T-cell (primary cell): ENCODE data around the gene SNRPD3. TPM values are rescaled to one million over a fixed set of nuclear protein-coding genes. Genes with fewer than 3 reads are reported as not detected.
A peak's percentile ranks its signal among the peaks of the same experiment; 100 is the strongest.
"Not testable (repeated sequence)": the region's sequence is repeated elsewhere in the genome, so short reads cannot be mapped to it uniquely, and the experiment has no call there.

ENCODE experiments used
- ATAC-seq, 4 experiments: fragments of 200-7000 bp in 3 of 4; fragments of 150-1000 bp in 1 of 4; cut with Tn5 transposase; replicated peaks in 1 of 4; 1 replicate in 3 of 4; 2 replicates in 1 of 4; pipeline ENCODE4 v1.10.0; 2021; ENCODE audit warnings: moderate library complexity in 3 of 4, mild to moderate bottlenecking in 2 of 4, moderate number of reproducible peaks in 1 of 4
- CTCF ChIA-PET, 2 donors: fragments of 300-600 bp; sonication (Branson Sonifier 250); formaldehyde crosslinking; loops; one replicate each; lab custom pipeline; 2022; ENCODE audit warnings: antibody characterized with exemption in 2 of 2; lab: Charles Lee
- POLR2A ChIA-PET, 2 donors: fragments of 300-600 bp; sonication (Branson Sonifier 250); formaldehyde crosslinking; loops; one replicate each; lab custom pipeline; 2022; ENCODE audit warnings: antibody characterized with exemption in 2 of 2; lab: Charles Lee
- DNase-seq, 35 experiments: peaks; one replicate each; pipeline versions ENCODE4 v3.0.0 to v3.0.0-alpha.2; 2013 to 2023
- H3K27ac ChIP-seq: one replicate; pipeline ENCODE4 v1.5.1; 2013; ENCODE audit warnings: low read length
- H3K27me3 ChIP-seq, 2 experiments: replicated peaks in 1 of 2; 1 replicate in 1 of 2; 2 replicates in 1 of 2; pipeline versions ENCODE4 v1.6.1 to v1.7.0; 2013; ENCODE audit warnings: low read length in 1 of 2, mixed read lengths in 1 of 2; ENCODE audit not compliant: control insufficient read depth in 2 of 2, insufficient read depth in 2 of 2; ENCODE audit errors: extremely low read depth in 1 of 2
- H3K36me3 ChIP-seq, 2 donors: 1 replicate in 1 of 2; 2 replicates in 1 of 2; pipeline versions ENCODE4 v1.6.1 to v1.7.0; 2013; ENCODE audit warnings: low read length in 1 of 2; ENCODE audit not compliant: control insufficient read depth in 2 of 2, insufficient read depth in 1 of 2; ENCODE audit errors: extremely low read depth in 1 of 2
- H3K4me1 ChIP-seq, 2 experiments: 1 replicate in 1 of 2; 2 replicates in 1 of 2; pipeline versions ENCODE4 v1.6.1 to v1.7.0; 2013; ENCODE audit warnings: low read length in 2 of 2, mixed read lengths in 1 of 2; ENCODE audit not compliant: insufficient read depth in 2 of 2, control insufficient read depth in 1 of 2; ENCODE audit errors: extremely low read depth in 1 of 2
- H3K4me3 ChIP-seq, 2 donors: 1 replicate in 1 of 2; 2 replicates in 1 of 2; pipeline versions ENCODE4 v1.5.1 to v1.7.0; 2013; ENCODE audit warnings: mild to moderate bottlenecking in 2 of 2, low read length in 1 of 2, moderate library complexity in 1 of 2; ENCODE audit not compliant: control insufficient read depth in 1 of 2; ENCODE audit errors: extremely low read depth in 1 of 2
- H3K9me3 ChIP-seq: 2 replicates; pipeline ENCODE4 v1.7.0; 2013
- H3K27ac Mint-ChIP-seq, 2 donors: one replicate each; pipeline ENCODE4 v1.8.0; 2020 to 2021; ENCODE audit warnings: mild to moderate bottlenecking in 2 of 2, mixed read lengths in 2 of 2
- H3K27me3 Mint-ChIP-seq, 2 donors: one replicate each; pipeline ENCODE4 v1.8.0; 2021 to 2022; ENCODE audit warnings: mixed read lengths in 2 of 2
- H3K36me3 Mint-ChIP-seq: one replicate; pipeline ENCODE4 v1.8.0; 2021; ENCODE audit warnings: mixed read lengths
- H3K4me1 Mint-ChIP-seq, 3 donors: one replicate each; pipeline ENCODE4 v1.8.0; 2020 to 2022; ENCODE audit warnings: mixed read lengths in 3 of 3, mild to moderate bottlenecking in 1 of 3
- H3K4me3 Mint-ChIP-seq, 3 donors: one replicate each; pipeline ENCODE4 v1.8.0; 2020 to 2022; ENCODE audit warnings: mild to moderate bottlenecking in 3 of 3, mixed read lengths in 3 of 3, moderate library complexity in 3 of 3
- H3K9me3 Mint-ChIP-seq, 3 donors: one replicate each; pipeline ENCODE4 v1.8.0; 2020 to 2022; ENCODE audit warnings: mixed read lengths in 3 of 3
- WGBS: methylation state at CpG from one replicate; pipeline ENCODE4 v1.1.5; 2013; ENCODE audit warnings: missing lambda C conversion rate; ENCODE audit not compliant: insufficient coverage; 5-methylcytosine and 5-hydroxymethylcytosine counted together
- total RNA-seq, 35 experiments: library from RNA in 6 of 35; stranded (reverse) in 6 of 35; fragments of 120-200 nt in 1 of 35; gene quantifications; one replicate each; pipeline versions ENCODE4 v1.2.1 to v1.2.4 and lab custom pipeline; 2013 to 2026

Gene SNRPD3
- total RNA-seq, 5 donors from 2014 or later (not counting 1 experiment from before 2014, with no cell fraction given): 36.5 to 80.2 (median 68.7) TPM

DNA sequence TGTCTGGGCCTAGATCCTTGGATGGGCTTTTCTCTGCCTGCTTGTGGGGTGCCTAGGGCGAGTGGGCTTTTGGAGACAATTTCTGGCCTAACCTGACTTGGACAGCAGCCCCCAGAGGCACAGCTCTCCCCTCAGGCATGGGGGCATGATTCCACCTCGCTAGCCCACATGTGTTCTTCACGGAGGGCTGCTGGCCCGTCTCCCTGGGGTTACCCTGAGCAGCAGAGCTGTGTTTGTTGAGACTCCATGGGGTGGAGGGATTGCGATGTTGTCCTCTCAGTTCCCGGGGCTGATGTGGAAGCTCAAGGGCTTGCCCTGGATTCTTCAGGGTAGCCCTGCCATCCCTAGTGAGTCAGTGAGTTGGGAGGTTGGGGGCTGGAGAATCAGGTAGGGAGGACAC, 39.4 kb downstream of the SNRPD3 start:
- Histone ChIP-seq H3K4me3 (no peak overlapping the region), H3K9me3 (no peaks in the 10 kb centered on the region), H3K27me3 (peaks cover 0 to 35% of the 10 kb centered on the region in 2 experiments), H3K27ac (no peak overlapping the region), H3K36me3 (no peaks in the 10 kb centered on the region), H3K4me1 (peaks cover 0 to 11% of the 10 kb centered on the region in 2 experiments)
- no peak for ATAC-seq
- H3K4me3 Mint-ChIP-seq: no peak overlapping the region
- H3K36me3 Mint-ChIP-seq: no peaks in the 10 kb centered on the region
- peaks cover 6% of the 10 kb centered on the region in 3 donors for H3K4me1 Mint-ChIP-seq
- ChIA-PET POLR2A (interaction anchor here in 1 of 2 donors (0.5 kb wide), 1 partner anchor 40 kb away, joined by 3 read pairs; no protein-coding TSS in a partner anchor), CTCF (no interaction called here)
- H3K27me3 Mint-ChIP-seq: peaks cover 0 to 7% of the 10 kb centered on the region in 2 donors
- DNase-seq: no peak
- H3K27ac Mint-ChIP-seq: no peak overlapping the region
- H3K9me3 Mint-ChIP-seq: no peaks in the 10 kb centered on the region
- 81% methylated on average over 5 of the region's 6 CpGs for WGBS

DNA sequence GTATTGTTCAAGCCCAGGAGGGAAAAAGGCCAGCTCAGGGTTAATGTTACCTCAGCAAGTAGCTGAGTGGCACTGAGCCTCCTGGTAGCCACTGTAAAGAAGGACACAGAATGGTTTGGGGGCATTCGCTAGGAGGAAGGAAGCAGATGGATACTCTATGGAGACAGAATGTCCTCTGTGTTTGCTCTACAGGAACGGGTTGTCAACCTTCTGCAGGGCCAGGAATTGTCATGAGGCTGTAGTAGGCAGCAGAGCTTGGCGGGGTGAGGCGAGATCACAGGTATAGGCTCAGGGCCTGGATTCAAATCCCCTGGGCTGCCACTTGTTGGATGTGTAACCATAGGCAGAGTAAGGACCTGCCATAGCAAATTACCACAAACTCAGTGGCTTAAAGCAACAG, 40.1 kb downstream of the SNRPD3 start:
- Histone ChIP-seq H3K9me3 (no peaks in the 10 kb centered on the region), H3K27ac (no peak overlapping the region), H3K27me3 (peaks cover 0 to 31% of the 10 kb centered on the region in 2 experiments), H3K36me3 (no peaks in the 10 kb centered on the region), H3K4me1 (peaks cover 0 to 11% of the 10 kb centered on the region in 2 experiments), H3K4me3 (no peak overlapping the region)
- WGBS: 94% methylated on average over 4 of the region's 4 CpGs
- ATAC-seq: no peak
- Mint-ChIP-seq H3K27ac (no peak overlapping the region), H3K27me3 (peaks cover 0 to 7% of the 10 kb centered on the region in 2 donors), H3K4me3 (no peak overlapping the region), H3K36me3 (no peaks in the 10 kb centered on the region), H3K4me1 (peaks cover 6% of the 10 kb centered on the region in 3 donors), H3K9me3 (no peaks in the 10 kb centered on the region)
- no peak for DNase-seq
- CTCF ChIA-PET: no interaction called here
- POLR2A ChIA-PET: no interaction called here

DNA sequence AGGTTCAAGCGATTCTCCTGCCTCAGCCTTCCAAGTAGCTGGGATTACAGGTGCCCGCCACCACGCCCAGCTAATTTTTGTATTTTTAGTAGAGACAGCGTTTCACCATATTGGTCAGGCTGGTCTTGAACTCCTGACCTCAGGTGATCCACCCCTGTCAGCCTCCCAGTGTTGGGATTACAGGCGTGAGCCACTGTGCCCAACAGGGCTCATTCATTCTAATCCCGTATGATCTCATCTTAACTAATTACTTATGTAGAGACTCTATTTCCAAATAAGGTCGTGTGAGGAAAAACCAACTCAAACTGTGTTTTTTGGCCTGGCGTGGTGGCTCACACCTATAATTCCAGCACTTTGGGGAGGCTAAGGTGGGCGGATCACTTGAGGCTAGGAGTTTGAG, 41.3 kb downstream of the SNRPD3 start:
- H3K36me3 Mint-ChIP-seq, H3K4me3 ChIP-seq, POLR2A ChIA-PET, H3K9me3 Mint-ChIP-seq, H3K27me3 Mint-ChIP-seq, H3K27ac ChIP-seq, ATAC-seq, H3K36me3 ChIP-seq, H3K9me3 ChIP-seq, H3K4me3 Mint-ChIP-seq, H3K27ac Mint-ChIP-seq, DNase-seq: not testable (repeated sequence)
- 88% methylated on average over 3 of the region's 9 CpGs for WGBS
- CTCF ChIA-PET: interaction anchor here in 1 of 2 donors (0.9 kb wide), 1 partner anchor 13 kb away, joined by 3 read pairs; no protein-coding TSS in a partner anchor
- H3K4me1 ChIP-seq: peaks cover 4 to 19% of the 10 kb centered on the region in 2 experiments
- peaks cover 0 to 20% of the 10 kb centered on the region in 2 experiments for H3K27me3 ChIP-seq
- peaks cover 11 to 14% (median 11%) of the 10 kb centered on the region in 3 donors for H3K4me1 Mint-ChIP-seq

DNA sequence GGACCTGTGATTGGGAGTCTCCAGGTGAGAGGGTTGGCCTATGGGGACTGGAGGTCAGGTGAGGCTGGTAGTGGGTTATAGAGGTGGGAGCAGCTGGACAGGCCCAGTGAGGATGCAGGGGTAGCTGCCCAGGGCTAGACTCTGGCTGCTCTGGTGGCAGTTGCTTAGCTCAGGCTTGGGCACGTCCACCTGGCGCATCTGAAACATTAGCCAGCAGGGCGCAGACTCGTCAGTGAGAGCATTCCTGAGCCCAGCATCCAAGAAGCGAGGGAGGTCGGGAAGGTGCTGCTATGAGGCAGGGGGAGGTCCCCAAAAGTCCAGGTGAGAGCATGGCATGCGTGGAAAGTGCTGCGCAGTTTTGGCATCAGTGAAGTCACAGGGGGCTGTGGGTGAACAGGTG, 43.7 kb downstream of the SNRPD3 start:
- no peak for ATAC-seq
- H3K36me3 Mint-ChIP-seq: no peaks in the 10 kb centered on the region
- no peak overlapping the region for H3K27ac Mint-ChIP-seq
- ChIA-PET CTCF (no interaction called here), POLR2A (no interaction called here)
- Histone ChIP-seq H3K4me1 (peaks cover 10 to 29% of the 10 kb centered on the region in 2 experiments), H3K27ac (no peak overlapping the region), H3K27me3 (peaks cover 0 to under 1% of the 10 kb centered on the region in 2 experiments), H3K36me3 (no peaks in the 10 kb centered on the region), H3K4me3 (no peak overlapping the region), H3K9me3 (no peaks in the 10 kb centered on the region)
- H3K4me3 Mint-ChIP-seq: no peak overlapping the region
- no peak for DNase-seq
- no peaks in the 10 kb centered on the region for H3K27me3 Mint-ChIP-seq
- WGBS: 74% methylated on average over 5 of the region's 8 CpGs
- H3K9me3 Mint-ChIP-seq: no peaks in the 10 kb centered on the region
- H3K4me1 Mint-ChIP-seq: peaks cover 19 to 25% (median 20%) of the 10 kb centered on the region in 3 donors

DNA sequence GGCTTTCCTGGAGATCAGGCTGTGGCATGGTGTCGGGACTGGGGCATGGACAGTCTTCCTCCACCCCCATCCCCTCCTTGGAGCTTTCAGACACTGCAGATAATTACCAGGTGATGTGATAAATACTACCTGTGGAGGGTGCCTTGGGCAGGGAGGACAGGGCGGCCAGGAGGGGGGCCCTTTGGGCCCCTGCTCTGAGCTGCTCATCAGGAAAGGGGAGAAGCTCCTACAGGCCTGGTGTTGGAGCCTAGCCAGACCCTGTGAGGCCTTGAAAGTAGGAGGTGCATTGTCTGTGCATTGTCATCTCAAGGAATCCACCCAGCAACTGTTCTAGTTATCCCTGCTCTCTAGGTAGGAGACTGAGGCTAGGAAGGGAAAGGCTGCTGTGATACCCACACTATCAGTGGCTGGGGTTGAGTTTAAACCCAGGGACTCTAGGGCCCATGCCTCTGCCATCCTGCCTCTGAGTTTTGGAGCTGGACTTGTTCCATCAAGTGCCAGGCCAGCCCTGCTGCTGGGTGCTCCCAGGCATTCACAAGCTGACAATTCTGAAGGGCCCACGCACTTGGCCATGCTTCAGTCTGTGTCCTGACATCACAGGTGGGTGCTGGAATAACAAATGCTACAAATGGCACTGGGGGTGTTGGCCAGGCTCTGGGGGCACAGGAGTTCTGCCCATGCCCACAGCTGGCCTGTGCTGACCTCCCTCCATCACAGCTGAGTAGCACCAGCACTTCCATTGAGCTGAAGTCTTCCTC, 44.3 kb downstream of the SNRPD3 start:
- H3K27ac Mint-ChIP-seq, H3K27me3 ChIP-seq, ATAC-seq, H3K9me3 Mint-ChIP-seq, CTCF ChIA-PET, H3K27ac ChIP-seq, DNase-seq, H3K27me3 Mint-ChIP-seq, H3K9me3 ChIP-seq, H3K36me3 ChIP-seq, H3K4me3 Mint-ChIP-seq, H3K4me3 ChIP-seq, POLR2A ChIA-PET, H3K36me3 Mint-ChIP-seq: not testable (repeated sequence)
- H3K4me1 Mint-ChIP-seq: peaks cover 19 to 25% (median 22%) of the 10 kb centered on the region in 3 donors
- 94% methylated on average over 2 of the region's 3 CpGs for WGBS
- H3K4me1 ChIP-seq: peaks cover 10 to 33% of the 10 kb centered on the region in 2 experiments

DNA sequence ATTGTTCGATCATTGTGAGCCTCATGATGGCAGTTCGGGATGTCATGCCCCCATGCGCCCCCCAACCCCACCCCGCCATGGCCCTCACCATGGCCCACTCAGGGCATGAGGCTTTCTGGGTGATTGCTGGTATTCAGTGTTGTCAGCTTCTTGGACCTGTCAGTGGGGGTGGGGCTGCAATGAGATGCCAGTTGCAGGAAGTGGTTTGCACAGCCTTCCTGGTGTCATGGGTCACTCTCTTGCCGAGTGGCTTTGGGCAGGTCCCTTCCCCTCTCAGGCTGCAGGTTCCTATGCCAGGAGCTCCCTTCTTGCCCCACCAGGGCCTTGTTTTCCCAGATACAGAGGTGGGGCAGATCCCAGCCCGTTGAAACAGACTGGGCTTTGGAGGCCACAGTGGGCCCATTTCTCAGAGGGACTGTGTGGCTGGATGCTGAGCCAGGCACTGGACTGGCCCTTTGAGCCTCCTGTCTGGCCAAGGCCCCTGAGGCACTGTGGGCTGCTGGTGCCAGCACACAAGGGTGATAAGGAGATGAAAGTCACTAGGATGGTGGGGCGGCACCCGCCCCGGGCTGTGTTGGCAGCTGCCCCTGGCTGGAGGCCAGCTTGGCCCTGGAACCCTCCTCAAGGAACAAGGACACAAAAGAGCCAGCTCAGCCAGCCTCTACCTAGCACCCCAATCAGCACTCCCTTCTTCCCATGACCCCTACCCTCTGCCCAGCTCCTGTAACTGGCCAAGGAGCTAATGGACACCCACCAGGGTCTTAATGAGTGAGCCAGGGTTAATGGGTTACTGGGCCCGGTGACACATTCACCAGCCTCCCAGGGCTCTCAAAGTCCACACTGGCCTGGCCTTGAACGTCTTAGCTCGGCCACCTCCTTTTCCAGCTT, 45.7 kb downstream of the SNRPD3 start:
- no peak overlapping the region for H3K27ac ChIP-seq
- no peaks in the 10 kb centered on the region for H3K27me3 Mint-ChIP-seq
- CTCF ChIA-PET: no interaction called here
- WGBS: 77% methylated on average over 7 of the region's 12 CpGs
- no peaks in the 10 kb centered on the region for H3K36me3 Mint-ChIP-seq
- POLR2A ChIA-PET: no interaction called here
- DNase-seq (peak in 1 of 35 experiments; percentile 23), ATAC-seq (no peak)
- H3K9me3 Mint-ChIP-seq: no peaks in the 10 kb centered on the region
- peaks cover 19 to 27% (median 22%) of the 10 kb centered on the region in 3 donors for H3K4me1 Mint-ChIP-seq
- no peak overlapping the region for H3K4me3 Mint-ChIP-seq
- no peak overlapping the region for H3K4me3 ChIP-seq
- no peaks in the 10 kb centered on the region for H3K9me3 ChIP-seq
- H3K27ac Mint-ChIP-seq: no peak overlapping the region
- H3K36me3 ChIP-seq: no peaks in the 10 kb centered on the region
- H3K27me3 ChIP-seq: no peaks in the 10 kb centered on the region
- H3K4me1 ChIP-seq: peaks cover 10 to 33% of the 10 kb centered on the region in 2 experiments
